Smooth muscle cell of the umbilical artery (primary cell): ENCODE measurements around the gene NENF. TPM values are rescaled to one million over a fixed set of nuclear protein-coding genes. Genes with fewer than 3 reads are reported as not detected.

Experiments used
- total RNA-seq: library from RNA; depleted of rRNA; stranded (reverse); fragments of >200 nt; gene quantifications from 2 replicates; pipeline ENCODE4 v1.2.3, GENCODE V29; 2014

The NENF gene
- total RNA-seq: 20.9 and 34.1 TPM in 2 replicates

GRCh38 chr1:212432661-212433576 lies at the start of gene NENF:
Gene NENF, plus strand, starts transcription at chr1:212432920. Its CDS starts 24 bp downstream, at chr1:212432944.

GRCh38 chr1:212414328-212415106 lies 18.2 kb upstream of the NENF start, which contains the start of gene PACC1:
Gene PACC1, minus strand, starts transcription at chr1:212414886. Its CDS starts 129 bp downstream, at chr1:212414757.

Other genes with a start within 250 kb of the NENF start
- 15.1 and 22.8 TPM in 2 replicates for gene PPP2R5A, start 147.5 kb upstream of the NENF start, total RNA-seq
- 15.4 and 20.2 TPM in 2 replicates for gene PACC1, start 18.0 kb upstream of the NENF start, total RNA-seq
- 2.7 and 3.1 TPM in 2 replicates for gene ATF3, start 175.8 kb downstream of the NENF start, total RNA-seq